Activated naive CD8-positive, alpha-beta T cell treated with anti-CD3 and anti-CD28 coated beads, Interleukin-2, amount 50 U/mL, for 24 hours (primary cell): ENCODE results near the gene EFCC1.

Source experiments
- ATAC-seq: fragments of 150-1000 bp; cut with Tn5 transposase; one replicate; pipeline ENCODE4 v1.10.0; 2021
- DNase-seq: peaks from one replicate; pipeline ENCODE4 v3.0.0; 2021
- H3K27ac Mint-ChIP-seq: one replicate; pipeline ENCODE4 v1.8.0; 2021; ENCODE audit warnings: mild to moderate bottlenecking, mixed read lengths
- H3K27me3 Mint-ChIP-seq: one replicate; pipeline ENCODE4 v1.8.0; 2021; ENCODE audit warnings: mixed read lengths
- H3K36me3 Mint-ChIP-seq: one replicate; pipeline ENCODE4 v1.8.0; 2021; ENCODE audit warnings: low read depth, mixed read lengths
- H3K4me1 Mint-ChIP-seq: one replicate; pipeline ENCODE4 v1.8.0; 2021; ENCODE audit warnings: mixed read lengths
- H3K4me3 Mint-ChIP-seq: one replicate; pipeline ENCODE4 v1.8.0; 2021; ENCODE audit warnings: mild to moderate bottlenecking, moderate library complexity, mixed read lengths
- H3K9me3 Mint-ChIP-seq: one replicate; pipeline ENCODE4 v1.8.0; 2021; ENCODE audit warnings: mixed read lengths

The EFCC1 gene, protein sequence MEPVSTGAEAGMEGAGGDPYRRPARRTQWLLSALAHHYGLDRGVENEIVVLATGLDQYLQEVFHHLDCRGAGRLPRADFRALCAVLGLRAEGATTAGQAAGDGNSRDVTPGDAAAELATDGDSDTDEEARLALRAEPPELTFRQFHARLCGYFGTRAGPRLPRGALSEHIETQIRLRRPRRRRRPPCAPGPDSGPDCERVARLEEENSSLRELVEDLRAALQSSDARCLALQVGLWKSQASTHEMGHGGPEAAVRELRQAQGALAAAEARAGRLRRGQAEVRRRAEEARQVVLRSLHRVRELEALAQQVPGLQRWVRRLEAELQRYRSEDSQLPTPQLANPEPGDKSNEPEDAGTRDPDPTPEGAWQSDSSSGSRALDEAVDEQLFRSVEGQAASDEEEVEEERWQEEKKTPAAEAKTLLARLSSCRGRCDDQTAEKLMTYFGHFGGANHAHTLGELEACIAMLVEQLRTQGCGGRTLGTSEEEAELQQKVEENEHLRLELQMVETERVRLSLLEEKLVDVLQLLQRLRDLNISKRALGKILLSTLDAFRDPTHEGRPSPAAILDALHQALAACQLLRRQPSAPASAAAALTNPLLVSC

DNA sequence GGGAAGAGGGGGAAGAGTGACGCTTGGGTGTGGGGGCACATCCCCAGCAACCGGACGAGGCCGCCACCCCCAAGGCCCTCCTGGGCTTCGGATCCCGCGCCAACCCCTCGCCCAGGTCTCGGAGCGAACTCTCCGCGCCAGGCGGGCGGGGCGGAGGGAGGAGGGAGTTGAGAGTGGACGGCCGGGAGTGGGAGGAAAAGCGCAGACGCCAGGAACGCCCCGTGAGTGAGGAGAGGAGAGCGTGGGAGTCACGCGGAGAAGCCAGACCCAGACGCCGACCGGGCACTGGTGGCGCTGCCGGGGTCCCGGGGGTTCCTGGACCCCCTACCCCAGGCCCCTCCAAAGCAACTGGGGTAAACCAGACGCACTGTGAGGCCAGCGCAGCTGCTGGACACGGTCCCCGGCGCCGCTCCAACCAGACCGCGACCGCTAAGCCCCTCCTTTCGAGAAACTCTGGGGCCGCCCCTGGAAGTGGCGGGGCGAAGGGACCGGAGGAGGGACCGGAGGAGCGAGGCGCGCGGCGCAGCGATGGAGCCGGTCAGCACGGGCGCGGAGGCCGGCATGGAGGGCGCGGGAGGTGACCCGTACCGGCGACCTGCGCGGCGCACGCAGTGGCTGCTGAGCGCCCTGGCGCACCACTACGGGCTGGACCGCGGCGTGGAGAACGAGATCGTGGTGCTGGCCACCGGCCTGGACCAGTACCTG lies at the start of gene EFCC1:
EFCC1 (plus strand) TSS at position 204 of the 705 bp plus-strand sequence; CDS start at position 529, 325 bp downstream.
- DNase-seq (no peak), ATAC-seq (no peak)
- H3K4me3 Mint-ChIP-seq: peak within 1 kb of the TSS; percentile 53
- no peaks in the 10 kb centered on the region for H3K9me3 Mint-ChIP-seq
- H3K27me3 Mint-ChIP-seq: peaks cover 37% of the 10 kb centered on the region
- H3K27ac Mint-ChIP-seq: no peak within 1 kb of the TSS
- no peaks in the 10 kb centered on the region for H3K36me3 Mint-ChIP-seq
- H3K4me1 Mint-ChIP-seq: peaks cover 35% of the 10 kb centered on the region

DNA sequence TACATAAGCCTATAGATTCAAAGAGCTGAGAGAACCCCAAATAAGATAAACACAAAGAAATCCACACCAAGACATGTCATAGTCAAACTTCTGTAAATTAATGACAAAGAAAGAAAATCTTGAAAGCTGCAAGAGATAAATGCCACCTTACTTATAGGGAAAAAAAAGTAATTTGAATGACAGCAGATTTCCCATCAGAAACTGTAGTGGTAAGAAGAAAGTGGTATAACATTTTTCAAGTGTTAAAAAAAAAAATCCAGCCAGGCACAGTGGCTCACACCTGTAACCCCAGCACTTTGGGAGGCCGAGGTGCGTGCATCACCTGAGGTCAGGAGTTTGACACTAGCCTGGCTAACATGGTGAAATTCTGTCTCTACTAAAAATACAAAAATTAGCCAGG lies 44.7 kb upstream of the EFCC1 start:
- no peak for ATAC-seq
- H3K36me3 Mint-ChIP-seq: no peaks in the 10 kb centered on the region
- H3K27ac Mint-ChIP-seq: no peak overlapping the region

DNA sequence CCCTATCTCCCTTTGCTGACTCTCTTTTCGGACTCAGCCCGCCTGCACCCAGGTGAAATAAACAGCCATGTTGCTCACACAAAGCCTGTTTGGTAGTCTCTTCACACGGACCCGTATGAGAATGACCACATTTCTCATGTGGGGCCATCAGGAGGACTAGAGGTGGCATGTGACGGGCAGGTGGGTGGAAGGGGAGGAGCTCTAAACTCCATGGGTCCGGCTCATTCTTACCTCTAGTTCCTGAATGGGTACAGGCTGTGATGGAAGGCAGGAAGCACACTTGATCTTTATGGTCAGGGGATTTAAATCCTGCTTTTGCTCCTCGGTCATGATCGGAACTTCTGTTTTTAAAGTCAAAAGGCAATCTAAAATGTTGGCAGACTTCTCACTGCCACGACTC lies 35.8 kb upstream of the EFCC1 start:
- ATAC-seq: no peak
- Mint-ChIP-seq H3K4me3 (no peak overlapping the region), H3K9me3 (no peaks in the 10 kb centered on the region), H3K36me3 (no peaks in the 10 kb centered on the region), H3K27me3 (peaks cover 3% of the 10 kb centered on the region), H3K4me1 (peaks cover 2% of the 10 kb centered on the region), H3K27ac (no peak overlapping the region)
- no peak for DNase-seq

More for the DNA sequence above, 44.7 kb upstream of the EFCC1 start:
- no peak for DNase-seq
- peaks cover 3% of the 10 kb centered on the region for H3K27me3 Mint-ChIP-seq
- H3K4me3 Mint-ChIP-seq: no peak overlapping the region
- H3K9me3 Mint-ChIP-seq: no peaks in the 10 kb centered on the region
- no peaks in the 10 kb centered on the region for H3K4me1 Mint-ChIP-seq

DNA sequence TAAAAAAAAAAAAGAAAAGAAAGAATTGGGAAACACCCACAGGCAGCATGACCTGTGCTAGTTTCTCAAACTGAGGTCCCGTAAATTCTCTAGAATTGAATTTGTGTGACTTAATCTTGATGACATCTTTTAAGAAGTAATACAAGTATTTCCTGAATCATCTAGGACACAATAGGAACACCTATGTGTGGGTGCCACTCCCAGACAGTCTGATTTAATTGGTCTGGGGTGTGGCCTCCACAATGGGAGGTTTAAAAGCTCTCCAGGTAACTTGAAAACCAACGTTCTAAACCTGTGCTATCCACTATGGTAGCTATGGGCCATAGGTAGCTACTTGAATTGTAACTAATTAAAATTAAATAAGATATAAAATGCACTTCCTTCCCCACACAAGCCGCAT lies 35.3 kb upstream of the EFCC1 start:
- H3K36me3 Mint-ChIP-seq: no peaks in the 10 kb centered on the region
- peaks cover 1% of the 10 kb centered on the region for H3K27me3 Mint-ChIP-seq
- DNase-seq (no peak), ATAC-seq (no peak)
- H3K4me1 Mint-ChIP-seq: peaks cover 8% of the 10 kb centered on the region
- H3K27ac Mint-ChIP-seq: no peak overlapping the region
- no peak overlapping the region for H3K4me3 Mint-ChIP-seq
- H3K9me3 Mint-ChIP-seq: no peaks in the 10 kb centered on the region

- no peak overlapping the region for H3K4me3 Mint-ChIP-seq
- ATAC-seq (no peak), DNase-seq (no peak)
- no peak overlapping the region for H3K27ac Mint-ChIP-seq
- peaks cover 10% of the 10 kb centered on the region for H3K4me1 Mint-ChIP-seq
- H3K9me3 Mint-ChIP-seq: no peaks in the 10 kb centered on the region
- no peaks in the 10 kb centered on the region for H3K36me3 Mint-ChIP-seq
- no peaks in the 10 kb centered on the region for H3K27me3 Mint-ChIP-seq
Observed at GRCh38 chr3:128967748-128968355, 33.3 kb upstream of the EFCC1 start.

GRCh38 chr3:128969993-128970739 lies 30.9 kb upstream of the EFCC1 start:
- ATAC-seq: peak; percentile 54
- Mint-ChIP-seq H3K4me3 (no peak overlapping the region), H3K27ac (no peak overlapping the region), H3K4me1 (peaks cover 10% of the 10 kb centered on the region), H3K36me3 (no peaks in the 10 kb centered on the region), H3K9me3 (no peaks in the 10 kb centered on the region), H3K27me3 (no peaks in the 10 kb centered on the region)
- DNase-seq: peak; percentile 63

- no peaks in the 10 kb centered on the region for H3K27me3 Mint-ChIP-seq
- H3K4me3 Mint-ChIP-seq: no peak overlapping the region
- H3K27ac Mint-ChIP-seq: no peak overlapping the region
- no peak for ATAC-seq
- no peaks in the 10 kb centered on the region for H3K9me3 Mint-ChIP-seq
- H3K4me1 Mint-ChIP-seq: peaks cover 10% of the 10 kb centered on the region
- no peak for DNase-seq
- no peaks in the 10 kb centered on the region for H3K36me3 Mint-ChIP-seq
Observed at GRCh38 chr3:128970740-128971047, 30.4 kb upstream of the EFCC1 start.

- ATAC-seq (no peak), DNase-seq (no peak)
- Mint-ChIP-seq H3K27ac (no peak overlapping the region), H3K36me3 (no peaks in the 10 kb centered on the region), H3K27me3 (no peaks in the 10 kb centered on the region), H3K4me3 (no peak overlapping the region), H3K9me3 (no peaks in the 10 kb centered on the region), H3K4me1 (peaks cover 10% of the 10 kb centered on the region)
Observed at GRCh38 chr3:128971421-128972100, 29.5 kb upstream of the EFCC1 start.

GRCh38 chr3:128973988-128974564 lies 27.0 kb upstream of the EFCC1 start:
- ATAC-seq (no peak), DNase-seq (no peak)
- Mint-ChIP-seq H3K4me3 (no peak overlapping the region), H3K27me3 (no peaks in the 10 kb centered on the region), H3K9me3 (no peaks in the 10 kb centered on the region), H3K36me3 (no peaks in the 10 kb centered on the region), H3K4me1 (peaks cover 10% of the 10 kb centered on the region), H3K27ac (no peak overlapping the region)

GRCh38 chr3:128975276-128975675 lies 25.8 kb upstream of the EFCC1 start:
- DNase-seq (no peak), ATAC-seq (no peak)
- Mint-ChIP-seq H3K27me3 (no peaks in the 10 kb centered on the region), H3K36me3 (no peaks in the 10 kb centered on the region), H3K27ac (no peak overlapping the region), H3K4me3 (no peak overlapping the region), H3K9me3 (no peaks in the 10 kb centered on the region), H3K4me1 (peaks cover 7% of the 10 kb centered on the region)

GRCh38 chr3:128983293-128984069 lies 17.6 kb upstream of the EFCC1 start:
- no peaks in the 10 kb centered on the region for H3K9me3 Mint-ChIP-seq
- H3K36me3 Mint-ChIP-seq: no peaks in the 10 kb centered on the region
- no peaks in the 10 kb centered on the region for H3K27me3 Mint-ChIP-seq
- no peak overlapping the region for H3K4me3 Mint-ChIP-seq
- no peaks in the 10 kb centered on the region for H3K4me1 Mint-ChIP-seq
- no peak for DNase-seq
- H3K27ac Mint-ChIP-seq: no peak overlapping the region
- ATAC-seq: no peak

DNA sequence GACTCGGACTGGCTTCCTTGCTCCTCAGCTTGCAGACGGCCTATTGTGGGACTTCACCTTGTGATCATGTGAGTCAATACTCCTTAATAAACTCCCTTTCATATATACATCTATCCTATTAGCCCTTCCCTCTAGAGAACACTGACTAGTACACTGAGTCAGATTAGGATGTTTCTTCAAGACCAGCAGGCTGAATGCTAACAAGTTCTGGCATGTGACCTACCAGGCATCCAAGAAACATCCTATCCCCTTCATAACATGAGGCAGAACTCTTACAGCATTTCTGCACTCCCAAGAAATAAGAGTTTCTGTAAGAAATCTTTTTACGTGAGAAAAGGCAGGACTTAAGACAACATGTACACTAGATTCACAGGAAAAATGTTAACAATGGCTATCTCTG lies 16.5 kb upstream of the EFCC1 start:
- H3K4me3 Mint-ChIP-seq: no peak overlapping the region
- DNase-seq (no peak), ATAC-seq (no peak)
- H3K27me3 Mint-ChIP-seq: no peaks in the 10 kb centered on the region
- H3K4me1 Mint-ChIP-seq: no peaks in the 10 kb centered on the region
- H3K9me3 Mint-ChIP-seq: no peaks in the 10 kb centered on the region
- no peak overlapping the region for H3K27ac Mint-ChIP-seq
- no peaks in the 10 kb centered on the region for H3K36me3 Mint-ChIP-seq
